Measurements from ENCODE around the gene SULT4A1. TPM values are rescaled to one million over a fixed set of nuclear protein-coding genes. Genes with fewer than 3 reads are reported as not detected.

The SULT4A1 gene
- total and polyA plus RNA-seq, 2 of the 4 experiments (the other 2 are of a cell fraction), result 1.1 to 5.2 TPM

GRCh38 chr22:43878079-43878795 lies 15.9 kb upstream of the SULT4A1 start:
- ChIA-PET POLR2A (ENCODE audit: unreplicated experiment) (no interaction called here), CTCF (no interaction called here)
- WGBS, 2 experiments (ENCODE audit: extremely low coverage in 2 of 2, insufficient read length in 1 of 2), result 20% methylated on average over 2 of the region's 12 CpGs; no CpG with 5 or more reads in 1 of the 2 experiments

More at GRCh38 chr22:43878079-43878795, 15.9 kb upstream of the SULT4A1 start:
- no peak overlapping the region for H3K56ac ChIP-seq (ENCODE audit: extremely low read depth, insufficient read depth, low read length)
- H2AK5ac ChIP-seq (ENCODE audit: low read depth, low read length), result no peak overlapping the region
- no peak overlapping the region for H3K4ac ChIP-seq (ENCODE audit: low read depth, low read length)
- H3K4me2 ChIP-seq (ENCODE audit: low read depth, low read length), result no peak overlapping the region
- H3K14ac ChIP-seq (replicated peaks; ENCODE audit: low read depth, low read length), result no peak overlapping the region
- no peak overlapping the region for H3K27ac ChIP-seq (ENCODE audit: insufficient read depth, low read length)
- no peak overlapping the region for H2BK5ac ChIP-seq (ENCODE audit: low read depth, low read length, poor library complexity, severe bottlenecking)
- H3K18ac ChIP-seq (ENCODE audit: low read depth, low read length), result no peak overlapping the region
- no peaks in the 10 kb centered on the region for H4K20me1 ChIP-seq (ENCODE audit: insufficient read depth, low read length)
- no peak overlapping the region for H3K23ac ChIP-seq (ENCODE audit: low read depth, low read length)
- no peaks in the 10 kb centered on the region for H3K79me1 ChIP-seq (ENCODE audit: low read depth in 1 of 2, low read length in 2 of 2)
- no peak for TF ChIP-seq BHLHE40 (IDR thresholded peaks at IDR 0.05; ENCODE audit: low read depth, low read length)
- TF ChIP-seq CTCF (conservative IDR thresholded peaks at IDR 0.05; ENCODE audit: low read depth, low read length), result no peak
- TF ChIP-seq NFE2L2 (IDR thresholded peaks at IDR 0.05; ENCODE audit: low read depth, low read length), result no peak
- TF ChIP-seq RCOR1 (IDR thresholded peaks at IDR 0.05; ENCODE audit: insufficient replicate concordance, low read length), result no peak
- TF ChIP-seq FOS (IDR thresholded peaks at IDR 0.05; ENCODE audit: low read depth, low read length), result no peak
- no peak for TF ChIP-seq CHD1 (IDR thresholded peaks at IDR 0.05; ENCODE audit: low read depth, low read length)
- TF ChIP-seq POLR2A (IDR thresholded peaks at IDR 0.05; ENCODE audit: low read depth, low read length), result no peak
- TF ChIP-seq MXI1 (IDR thresholded peaks at IDR 0.05; ENCODE audit: borderline replicate concordance, low read depth, low read length), result no peak
- no peak for TF ChIP-seq ELK1 (IDR thresholded peaks at IDR 0.05; ENCODE audit: borderline replicate concordance, low read depth, low read length)
- no peak for TF ChIP-seq MAFK (IDR thresholded peaks at IDR 0.05; ENCODE audit: low read depth, low read length)
- no peak for TF ChIP-seq SMC3 (IDR thresholded peaks at IDR 0.05; ENCODE audit: low read depth, low read length)
- no peak for TF ChIP-seq MAZ (IDR thresholded peaks at IDR 0.05; ENCODE audit: borderline replicate concordance, low read depth, low read length)
- TF ChIP-seq CEBPB (IDR thresholded peaks at IDR 0.05; ENCODE audit: low read depth, low read length), result no peak
- no peak for TF ChIP-seq USF2 (IDR thresholded peaks at IDR 0.05; ENCODE audit: low read depth, low read length)
- TF ChIP-seq RFX5 (IDR thresholded peaks at IDR 0.05; ENCODE audit: low read depth, low read length), result no peak
- ATAC-seq (ENCODE audit: low read depth) (no peak), DNase-seq (peak; percentile 21)
- H4K8ac ChIP-seq (ENCODE audit: low read depth in 2 of 2, low read length in 2 of 2), result no peak overlapping the region
- no peak overlapping the region for H3K9ac ChIP-seq (ENCODE audit: low read depth, low read length)
- no peak overlapping the region for H4K91ac ChIP-seq (ENCODE audit: insufficient read depth, low read depth, low read length)
- H3K9me3 ChIP-seq (ENCODE audit: control insufficient read depth, insufficient read depth, low read length), result no peaks in the 10 kb centered on the region; the same call in 1 of the 2 replicates
- H4K5ac ChIP-seq (ENCODE audit: low read depth, low read length), result no peak overlapping the region
- no peak overlapping the region for H3K4me3 ChIP-seq (ENCODE audit: insufficient read depth, low read depth, low read length)
- H2BK15ac ChIP-seq (ENCODE audit: low read depth, low read length), result no peak overlapping the region
- H3K4me1 ChIP-seq (ENCODE audit: control insufficient read depth, insufficient read depth, low read length), result no peaks in the 10 kb centered on the region
- H3K27me3 ChIP-seq (ENCODE audit: control insufficient read depth, insufficient read depth, low read length), result peaks cover 20% of the 10 kb centered on the region
- H2BK120ac ChIP-seq (ENCODE audit: low read depth, low read length), result no peak overlapping the region
- in situ Hi-C loops (cut with MboI; ENCODE audit: low sequenced_read_pairs) (no loop called here), dilution Hi-C loops (cut with HindIII; ENCODE audit: low sequenced_read_pairs, unreplicated experiment) (no loop called here), intact Hi-C loops (cut with micrococcal nuclease) (no loop called here)
- no TSS peak for BruUV-seq (replicated peaks)
- H2BK20ac ChIP-seq (ENCODE audit: low read depth, low read length), result no peak overlapping the region
- no peaks in the 10 kb centered on the region for H3K36me3 ChIP-seq (ENCODE audit: control insufficient read depth, insufficient read depth, low read length)
- H3K9me1 ChIP-seq (ENCODE audit: insufficient read depth, low read length), result no peaks in the 10 kb centered on the region
- no peak overlapping the region for H2AFZ ChIP-seq (replicated peaks; ENCODE audit: low read length, poor library complexity)
- no peak overlapping the region for H2AK9ac ChIP-seq (replicated peaks; ENCODE audit: low read depth, low read length, poor library complexity)
